HepG2 (cell line): ENCODE results near the gene PPIA. TPM values are rescaled to one million over a fixed set of nuclear protein-coding genes. Genes with fewer than 3 reads are reported as not detected.

Source experiments
- ATAC-seq: fragments of 200-7000 bp; cut with Tn5 transposase; 3 replicates; pipeline ENCODE4 v1.9.1; 2020; ENCODE audit warnings: mild to moderate bottlenecking, moderate library complexity
- BruUV-seq: library from RNA; stranded (reverse); fragments of 400-500 nt; replicated peaks from 2 replicates; lab custom pipeline; 2021; lab: Mats Ljungman, UMichigan
- CTCF ChIA-PET: fragments of 300-600 bp; formaldehyde crosslinking; extraction: SDS; loops from one replicate; lab custom pipeline; 2021; ENCODE audit warnings: low total read pairs, inconsistent platforms, low intra/inter-chr PET ratio; lab: Yijun Ruan, JAX
- POLR2A ChIA-PET: fragments of 350-600 bp; sonication (Branson Sonifier 250); formaldehyde crosslinking; loops from one replicate; lab custom pipeline; 2020; ENCODE audit warnings: antibody characterized with exemption, inconsistent platforms; lab: Yijun Ruan, JAX
- DNase-seq: peaks from one replicate; pipeline ENCODE4 v3.0.0-alpha.2; 2015; ENCODE audit warnings: low spot score
- FAIRE-seq: peaks from 3 replicates; lab custom pipeline; 2011; peaks lifted over from hg19 to GRCh38; lab: Jason Lieb, UNC
- H2AFZ ChIP-seq: one replicate; pipeline ENCODE4 v1.6.1; 2011; ENCODE audit warnings: low read length, inconsistent platforms
- H3K27ac ChIP-seq: fragments of 300-600 bp; 3 replicates; pipeline ENCODE4 v1.8.0; 2011; ENCODE audit warnings: mixed run types, mild to moderate bottlenecking, mixed read lengths, low read length, inconsistent platforms; ENCODE audit not compliant: insufficient read depth; ENCODE audit errors: extremely low read length
- H3K27me3 ChIP-seq, 2 experiments: fragments of 200-600 bp in 1 of 2; 2 replicates in 1 of 2; 3 replicates in 1 of 2; pipeline versions ENCODE4 v1.6.0 to v1.8.0; 2011; ENCODE audit warnings: low read length in 2 of 2, mild to moderate bottlenecking in 2 of 2, moderate library complexity in 2 of 2, inconsistent platforms in 1 of 2; ENCODE audit not compliant: insufficient read depth in 2 of 2, control insufficient read depth in 1 of 2
- H3K36me3 ChIP-seq, 2 experiments: fragments of 200-600 bp in 1 of 2; replicated peaks in 1 of 2; 2 replicates in 1 of 2; 3 replicates in 1 of 2; pipeline versions ENCODE4 v1.5.1 to v1.8.0; 2011; ENCODE audit warnings: low read length in 2 of 2, inconsistent platforms in 1 of 2; ENCODE audit not compliant: insufficient read depth in 2 of 2, control insufficient read depth in 1 of 2
- H3K4me1 ChIP-seq: 2 replicates; pipeline ENCODE4 v1.5.1; 2012; ENCODE audit warnings: low read length, inconsistent platforms; ENCODE audit not compliant: insufficient read depth
- H3K4me2 ChIP-seq: 2 replicates; pipeline ENCODE4 v1.6.0; 2011; ENCODE audit warnings: low read depth, low read length, inconsistent platforms
- H3K4me3 ChIP-seq, 3 experiments: fragments of 200-600 bp in 1 of 3; sonication (generic), shearing (Covaris generic) in 1 of 3; replicated peaks in 1 of 3; 2 replicates each; pipeline ENCODE4 v1.5.1; 2011 to 2016; ENCODE audit warnings: low read length in 3 of 3, inconsistent platforms in 2 of 3, low read depth in 2 of 3, mild to moderate bottlenecking in 2 of 3, control low read depth in 1 of 3, mixed read lengths in 1 of 3; ENCODE audit not compliant: insufficient read depth in 1 of 3
- H3K79me2 ChIP-seq: one replicate; pipeline ENCODE4 v1.6.1; 2011; ENCODE audit warnings: low read length, inconsistent platforms; ENCODE audit not compliant: insufficient read depth
- H3K9ac ChIP-seq: 2 replicates; pipeline ENCODE4 v1.6.0; 2011; ENCODE audit warnings: mild to moderate bottlenecking, low read depth, low read length, inconsistent platforms; ENCODE audit not compliant: insufficient read depth
- H3K9me3 ChIP-seq: 2 replicates; pipeline ENCODE4 v1.5.1; 2012; ENCODE audit warnings: mild to moderate bottlenecking, low read length
- H4K20me1 ChIP-seq: 2 replicates; pipeline ENCODE4 v1.6.0; 2011; ENCODE audit warnings: inconsistent platforms, mild to moderate bottlenecking, low read length, moderate library complexity; ENCODE audit not compliant: insufficient read depth
- AGO2 ChIP-seq: fragments of 200-400 bp; formaldehyde crosslinking; optimal IDR thresholded peaks from 2 replicates; pipeline ENCODE3; 2017; ENCODE audit warnings: mild to moderate bottlenecking, low read depth, low read length, moderate library complexity
- ISX ChIP-seq: sonication (generic); formaldehyde crosslinking; conservative IDR thresholded peaks from 2 replicates; pipeline ENCODE4 v1.5.0; 2020; ENCODE audit warnings: missing genetic modification reagents
- KLF6 ChIP-seq: IDR thresholded peaks from 2 replicates; pipeline ENCODE4 v1.8.0; 2016; ENCODE audit warnings: missing biosample characterization, missing genetic modification reagents
- LCORL ChIP-seq, 2 experiments: fragments of 450-650 bp in 1 of 2; sonication (generic) in 1 of 2; formaldehyde crosslinking in 1 of 2; IDR thresholded peaks; 2 replicates each; pipeline versions ENCODE4 v1.5.0 to v1.6.1; 2017 to 2020; ENCODE audit warnings: antibody characterized with exemption in 1 of 2, missing genetic modification reagents in 1 of 2
- ZNF20 ChIP-seq: sonication (generic); formaldehyde crosslinking; IDR thresholded peaks from 2 replicates; pipeline ENCODE4 v1.4.0; 2020; ENCODE audit warnings: mild to moderate bottlenecking, moderate library complexity, missing genetic modification reagents
- ZNF878 ChIP-seq: sonication (generic); formaldehyde crosslinking; IDR thresholded peaks from 2 replicates; pipeline ENCODE4 v1.8.1; 2023; ENCODE audit warnings: mild to moderate bottlenecking, missing genetic modification reagents, moderate library complexity
- WGBS: methylation state at CpG from one replicate; pipeline ENCODE4 v1.1.6; 2017; ENCODE audit warnings: low lambda C conversion rate; 5-methylcytosine and 5-hydroxymethylcytosine counted together
- in situ Hi-C: cut with HindIII; loops from 2 replicates; pipeline ENCODE4 v1.10.0; 2017; ENCODE audit warnings: low pct_unique_long_range_greater_than_20kb; ENCODE audit not compliant: extremely low pct_ligation_motif_present
- intact Hi-C: fragments of 100-400 bp; cut with micrococcal nuclease; formaldehyde crosslinking; loops from one replicate; pipeline ENCODE4 v1.10.0; 2022; ENCODE audit not compliant: unreplicated experiment
- polyA plus RNA-seq, 8 experiments: library from polyadenylated mRNA; depleted of rRNA in 3 of 8; stranded (reverse) in 7 of 8; unstranded in 1 of 8; fragments of >200 nt; fragmentation: Illumina TruSeq in 4 of 8; extraction: Trizol in 4 of 8; gene quantifications; 2 replicates each; pipeline versions ENCODE4 v1.2.1 to v1.2.3, GENCODE V29; 2011 to 2016; ENCODE audit warnings: low read depth in 4 of 8, missing spikeins in 1 of 8, mixed read lengths in 1 of 8; ENCODE audit not compliant: insufficient read depth in 1 of 8
- total RNA-seq, 5 experiments: library from RNA; depleted of rRNA; stranded (reverse); fragments of >200 nt; fragmentation: Illumina TruSeq; extraction: Trizol; gene quantifications; 2 replicates each; pipeline ENCODE4 v1.2.3, GENCODE V29; 2016; ENCODE audit warnings: low read depth in 1 of 5

The PPIA gene
- total and polyA plus RNA-seq, 2 of the 13 experiments (the other 11 are each of a cell fraction or from before 2014, with no cell fraction given): 2,268 to 3,010 TPM

DNA sequence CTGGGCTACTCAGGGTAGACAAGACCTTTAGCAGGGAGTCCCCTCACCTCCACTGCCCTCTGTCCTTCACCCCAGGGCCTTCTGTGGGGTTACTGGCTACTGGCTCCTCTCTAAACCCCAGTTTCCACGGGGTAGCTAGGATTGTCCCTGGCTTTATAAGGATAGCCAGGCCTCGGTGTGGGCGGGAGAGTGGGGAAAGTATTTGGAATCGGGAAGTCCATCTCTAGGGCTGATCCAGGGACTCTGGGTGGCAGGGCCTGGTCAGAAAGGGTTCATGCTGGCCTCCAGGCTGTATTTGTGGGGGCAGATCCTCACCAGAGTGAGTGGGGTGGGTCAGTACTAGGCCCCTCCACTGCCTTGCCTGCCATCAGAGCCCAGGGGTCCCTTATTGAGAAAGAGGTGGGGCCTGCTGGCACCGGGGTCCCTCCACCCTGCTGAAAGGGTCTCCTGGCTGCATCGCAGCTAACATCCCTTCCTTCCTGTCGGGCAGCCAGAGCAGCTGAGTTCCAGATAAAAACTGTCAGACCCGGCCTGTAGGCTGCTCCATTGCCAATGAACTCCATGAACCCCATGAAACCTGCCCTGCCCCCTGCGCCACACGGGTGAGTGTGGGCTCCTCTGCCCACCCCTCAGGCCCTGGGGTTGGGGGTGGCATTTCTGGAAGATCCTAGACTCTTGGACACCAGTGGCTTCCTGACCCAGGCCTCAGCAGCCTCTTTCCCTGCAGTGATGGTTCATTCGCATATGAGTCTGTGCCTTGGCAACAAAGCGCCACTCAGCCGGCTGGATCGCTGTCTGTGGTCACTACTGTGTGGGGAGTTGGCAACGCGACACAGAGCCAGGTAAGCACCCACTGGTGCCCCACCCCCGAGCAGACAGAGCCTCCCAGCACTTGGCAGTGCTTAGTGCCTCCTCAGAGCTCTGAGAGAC, 40.5 kb upstream of the PPIA start:
- Histone ChIP-seq H3K79me2 (peaks cover 5% of the 10 kb centered on the region), H3K27ac (no peak overlapping the region), H3K9me3 (no peaks in the 10 kb centered on the region), H3K4me3 (no peak overlapping the region), H3K36me3 (peaks cover 12 to 16% of the 10 kb centered on the region in 2 experiments; a peak in 3 of 5 replicates), H2AFZ (no peak overlapping the region), H3K4me1 (peaks cover 10% of the 10 kb centered on the region), H4K20me1 (no peaks in the 10 kb centered on the region), H3K4me2 (no peak overlapping the region), H3K9ac (no peak overlapping the region), H3K27me3 (no peaks in the 10 kb centered on the region)
- BruUV-seq: no TSS peak
- peak; percentile 18 for TF ChIP-seq AGO2
- TF ChIP-seq KLF6 (CRISPR knock-in tag): no peak
- TF ChIP-seq LCORL (IDR thresholded peaks at IDR 0.05): no peak
- no peak for TF ChIP-seq LCORL (CRISPR knock-in tag; IDR thresholded peaks at IDR 0.05)
- CTCF ChIA-PET: no interaction called here
- DNase-seq (no peak), ATAC-seq (no peak), FAIRE-seq (no peak)
- 97% methylated on average over 11 of the region's 17 CpGs for WGBS
- intact Hi-C loops: no loop called here
- POLR2A ChIA-PET: no interaction called here
- in situ Hi-C loops: loop anchor here (25.0 kb wide), 1 partner anchor 169 kb away; the partner anchor contains the start of gene TMED4

DNA sequence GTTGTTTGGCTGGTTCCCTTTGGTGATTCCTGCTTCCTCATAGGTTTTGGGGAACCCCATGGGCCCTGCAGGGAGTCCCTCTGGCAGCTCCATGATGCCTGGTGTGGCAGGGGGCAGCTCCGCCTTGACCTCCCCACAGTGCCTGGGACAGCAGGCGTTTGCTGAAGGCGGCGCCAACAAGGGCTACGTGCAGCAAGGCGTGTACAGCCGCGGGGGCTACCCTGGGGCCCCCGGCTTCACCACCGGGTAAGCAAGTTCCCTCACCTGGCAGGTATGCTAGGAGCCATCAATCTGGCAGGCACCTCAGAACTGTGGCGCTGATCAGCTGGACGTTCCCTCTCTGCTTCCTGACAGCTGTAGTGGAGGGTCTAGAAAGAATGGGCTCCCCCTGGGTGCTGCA, 39.6 kb upstream of the PPIA start:
- WGBS: 100% methylated on average over 5 of the region's 12 CpGs
- no TSS peak for BruUV-seq
- Histone ChIP-seq H3K9me3 (no peaks in the 10 kb centered on the region), H3K27ac (no peak overlapping the region), H3K4me2 (no peak overlapping the region), H3K4me3 (no peak overlapping the region), H3K79me2 (peaks cover 2% of the 10 kb centered on the region), H3K27me3 (no peaks in the 10 kb centered on the region), H3K36me3 (peaks cover 16 to 20% of the 10 kb centered on the region in 2 experiments; a peak in 3 of 5 replicates), H4K20me1 (no peaks in the 10 kb centered on the region), H3K9ac (no peak overlapping the region), H3K4me1 (peaks cover under 1% of the 10 kb centered on the region; the same call in 1 of the 2 replicates), H2AFZ (no peak overlapping the region)
- no peak for TF ChIP-seq ZNF878 (CRISPR knock-in tag)
- no peak for TF ChIP-seq ZNF20 (CRISPR knock-in tag)
- TF ChIP-seq ISX (CRISPR knock-in tag): no peak
- POLR2A ChIA-PET: no interaction called here
- no peak for ATAC-seq
- in situ Hi-C loops (loop anchor here (25.0 kb wide), 1 partner anchor 170 kb away; the partner anchor contains the start of gene TMED4), intact Hi-C loops (no loop called here)
- CTCF ChIA-PET: no interaction called here
- DNase-seq: no peak
- FAIRE-seq: no peak
